Inflammatory macrophage (primary cell): ENCODE results near the gene PHEX.

Experiments used
- DNase-seq, 2 donors: peaks; one replicate each; pipeline ENCODE4 v3.0.0-alpha.2; 2020 to 2022

PHEX gene

DNA sequence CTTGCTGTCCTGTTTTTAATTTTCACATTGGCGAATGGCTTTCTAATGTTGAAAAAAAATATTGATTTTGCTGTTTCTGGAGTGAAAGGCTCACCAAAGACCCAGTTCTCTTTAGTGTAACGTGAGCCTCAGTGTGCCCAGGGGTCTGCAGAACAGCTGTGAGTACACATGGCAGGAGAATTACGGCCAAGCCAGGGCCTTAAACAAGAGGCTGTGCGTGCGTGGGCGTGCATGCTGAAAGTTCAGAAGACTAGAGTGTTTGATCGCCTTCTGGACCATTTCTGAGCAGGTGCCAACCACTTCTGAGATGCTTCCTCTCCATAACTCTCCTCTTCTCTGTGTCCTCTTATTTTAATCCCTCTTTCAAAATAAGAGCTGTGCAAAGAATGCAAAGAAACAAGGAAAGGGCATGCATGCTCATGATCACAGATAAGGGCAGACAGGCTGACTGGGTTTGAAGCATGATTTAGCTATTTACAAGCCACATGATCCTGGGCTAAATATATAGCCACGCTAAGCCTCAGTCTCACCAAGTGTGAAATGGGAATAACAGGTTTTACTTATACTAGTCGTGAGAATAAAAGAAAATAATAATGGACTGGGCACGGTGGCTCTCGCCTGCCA lies 9.9 kb downstream of the PHEX start:
- no peak for DNase-seq

DNA sequence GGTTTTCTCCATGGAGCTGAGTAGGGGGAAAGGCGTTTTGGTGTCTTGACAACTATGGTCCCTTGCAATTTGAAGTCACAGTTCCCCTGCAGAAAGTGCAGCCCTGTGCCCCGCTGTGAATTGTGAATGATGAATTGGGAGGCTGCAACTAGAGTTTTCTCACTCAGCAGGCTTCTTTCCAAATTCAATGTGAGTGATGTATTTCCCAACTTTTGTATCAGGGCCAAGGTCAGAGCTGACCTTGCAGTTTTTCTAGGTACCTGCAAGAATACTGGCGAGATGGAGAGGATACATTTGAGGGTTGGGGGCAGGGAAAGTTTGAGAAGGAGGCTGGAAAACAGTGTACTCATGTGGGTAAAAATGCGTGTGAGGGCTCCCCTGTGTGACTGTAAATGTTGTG lies 11.7 kb downstream of the PHEX start:
- no peak for DNase-seq

DNA sequence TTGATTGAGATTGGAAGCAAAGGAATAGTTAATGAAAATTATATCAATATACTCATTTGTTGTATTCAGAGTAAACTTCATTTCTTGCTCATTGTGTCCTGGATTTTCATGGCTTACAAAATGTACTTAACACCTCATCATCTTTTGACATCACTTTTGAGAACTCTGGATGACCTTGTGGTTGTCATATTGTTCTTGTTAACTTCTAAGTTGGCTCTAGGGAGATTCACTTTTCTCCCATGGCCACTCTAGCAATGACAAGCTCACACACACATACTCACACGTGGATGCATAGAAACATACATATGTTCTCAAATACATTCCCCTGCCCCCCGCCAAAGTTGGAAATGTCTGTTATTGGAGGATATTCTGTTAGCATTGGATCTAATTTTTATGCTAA lies 15.3 kb downstream of the PHEX start:
- DNase-seq, result no peak

DNA sequence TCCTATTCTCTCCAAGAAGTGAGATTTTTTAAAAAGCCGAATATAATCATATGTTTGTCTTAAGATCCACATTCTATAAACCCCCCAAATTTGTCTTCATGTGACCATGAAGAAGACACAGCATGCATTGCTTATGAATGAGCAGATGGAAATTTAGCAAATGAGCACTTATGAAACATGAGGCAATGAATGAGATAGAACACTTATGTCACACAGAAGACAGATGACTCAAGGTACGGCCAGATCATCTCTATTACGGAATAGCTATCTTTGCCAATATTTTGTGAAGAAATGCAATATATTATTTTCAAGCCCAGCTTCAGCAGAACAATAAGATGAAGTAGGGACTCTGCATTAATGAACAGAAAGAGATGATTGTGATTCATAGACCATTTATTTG lies 21.4 kb downstream of the PHEX start:
- DNase-seq, result peak; percentile 47 to 68

- peak; percentile 42 to 63 for DNase-seq
Measured at GRCh38 chrX:22056235-22056634, 24.1 kb downstream of the PHEX start.

DNA sequence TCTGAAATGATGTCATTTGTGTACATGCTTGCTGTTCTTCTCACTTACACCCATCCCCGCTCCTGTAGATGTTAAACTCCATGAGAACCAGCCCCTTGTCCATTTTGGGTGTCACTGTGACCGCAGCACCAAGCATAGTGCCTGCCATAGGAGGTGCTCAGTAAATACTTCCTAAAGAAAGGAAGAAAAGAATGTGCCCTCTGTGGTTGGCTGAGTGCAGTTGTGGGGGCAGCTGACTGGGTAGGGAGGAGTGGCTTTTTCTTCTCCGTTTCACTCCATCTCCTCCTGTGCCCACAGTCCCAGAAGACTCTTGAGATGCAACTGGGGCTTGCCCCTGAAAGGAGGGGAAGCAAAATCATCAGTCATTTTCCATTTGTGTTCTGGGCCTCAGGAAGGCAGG lies 25.5 kb downstream of the PHEX start:
- DNase-seq, result no peak

- no peak for DNase-seq
Measured at GRCh38 chrX:22059775-22060174, 27.6 kb downstream of the PHEX start.

DNA sequence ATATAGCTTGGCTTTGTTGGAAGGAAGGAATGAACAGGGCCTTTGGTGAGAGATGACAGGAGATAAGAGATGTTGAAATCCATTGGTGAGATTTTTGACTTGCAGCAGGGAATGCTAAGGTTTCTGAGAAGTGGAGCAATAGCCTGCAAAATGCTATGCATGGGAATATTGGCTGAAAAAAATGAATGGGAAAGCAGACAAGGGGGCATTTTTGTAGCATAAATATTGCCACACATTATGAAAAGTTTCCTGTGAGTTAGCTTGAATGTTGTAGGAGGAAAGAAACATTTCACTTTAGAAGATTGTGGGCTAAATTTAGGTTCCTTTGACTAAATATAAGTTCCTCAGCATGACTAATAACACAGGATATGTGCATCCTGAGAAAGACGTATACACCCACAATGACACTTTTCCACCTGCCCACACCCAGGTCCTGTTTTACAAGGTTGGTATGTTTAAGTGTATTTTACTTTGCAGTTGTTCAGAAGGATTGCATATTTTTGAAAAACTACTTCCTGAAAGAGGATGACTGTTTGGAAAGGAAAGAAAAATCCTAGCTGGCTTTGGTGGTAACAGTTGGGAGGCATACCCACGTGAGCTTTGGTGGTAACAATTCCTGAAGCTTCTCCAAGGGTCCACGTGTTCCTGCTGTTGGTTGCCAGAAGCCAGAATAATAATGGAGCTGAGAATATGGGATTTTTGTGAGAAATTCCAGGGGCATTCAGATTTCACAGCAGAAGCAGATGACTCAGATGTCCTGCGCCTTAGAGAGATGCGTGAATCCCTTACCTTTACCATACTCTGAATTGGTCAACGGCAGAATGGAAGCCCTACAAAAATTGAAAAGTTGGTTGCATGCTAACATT lies 28.5 kb downstream of the PHEX start:
- DNase-seq, result peak; percentile 26

GRCh38 chrX:22063284-22063683 lies 31.2 kb downstream of the PHEX start:
- peak; percentile 37 to 59 for DNase-seq

- DNase-seq, result no peak
Measured at GRCh38 chrX:22069586-22069985, 37.5 kb downstream of the PHEX start.

- no peak for DNase-seq
Measured at GRCh38 chrX:22073928-22074327, 41.8 kb downstream of the PHEX start.

DNA sequence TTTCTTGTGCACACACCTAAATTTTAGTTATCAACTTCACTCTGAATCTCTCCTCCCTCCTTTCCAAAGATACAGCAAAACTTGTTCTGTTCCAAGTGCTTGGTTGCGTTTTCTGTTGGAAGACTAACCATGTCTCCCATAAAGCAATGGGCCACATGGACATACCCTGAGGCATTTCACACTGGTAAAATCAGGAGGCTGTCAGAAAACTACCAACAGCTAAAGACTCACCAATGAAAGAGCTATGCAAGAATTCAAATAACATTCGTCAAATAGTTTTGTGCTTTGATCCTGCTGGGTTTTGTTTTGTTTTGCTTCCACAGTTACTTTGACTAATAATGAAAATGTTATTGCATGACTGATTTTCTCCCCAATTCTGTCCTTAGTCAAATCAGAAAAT lies 46.0 kb downstream of the PHEX start:
- no peak for DNase-seq

GRCh38 chrX:22081475-22082092 lies 49.5 kb downstream of the PHEX start:
- DNase-seq, result peak; percentile 40 to 55

GRCh38 chrX:22086003-22086402 lies 53.9 kb downstream of the PHEX start:
- DNase-seq, result no peak

- no peak for DNase-seq
Measured at GRCh38 chrX:22087011-22087557, 55.0 kb downstream of the PHEX start.

DNA sequence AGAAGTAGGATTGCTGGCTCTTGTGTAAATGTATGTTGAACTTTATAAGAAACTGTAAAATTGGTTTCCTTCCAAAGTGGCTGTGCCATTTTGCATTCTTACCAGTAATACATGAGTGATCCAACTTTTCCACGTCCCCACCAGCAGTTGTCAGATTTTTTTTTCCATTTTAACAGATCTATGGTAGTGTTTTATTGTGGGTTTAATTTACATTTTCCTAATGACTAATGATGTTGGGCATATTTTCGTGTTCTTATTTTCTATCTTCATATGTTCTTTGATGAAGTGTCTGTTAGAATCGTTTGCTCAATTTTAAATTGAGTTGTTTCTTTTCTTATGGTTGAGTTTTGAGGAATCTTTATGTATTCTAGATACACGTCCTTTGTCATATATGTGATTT lies 56.2 kb downstream of the PHEX start:
- DNase-seq, result no peak

DNA sequence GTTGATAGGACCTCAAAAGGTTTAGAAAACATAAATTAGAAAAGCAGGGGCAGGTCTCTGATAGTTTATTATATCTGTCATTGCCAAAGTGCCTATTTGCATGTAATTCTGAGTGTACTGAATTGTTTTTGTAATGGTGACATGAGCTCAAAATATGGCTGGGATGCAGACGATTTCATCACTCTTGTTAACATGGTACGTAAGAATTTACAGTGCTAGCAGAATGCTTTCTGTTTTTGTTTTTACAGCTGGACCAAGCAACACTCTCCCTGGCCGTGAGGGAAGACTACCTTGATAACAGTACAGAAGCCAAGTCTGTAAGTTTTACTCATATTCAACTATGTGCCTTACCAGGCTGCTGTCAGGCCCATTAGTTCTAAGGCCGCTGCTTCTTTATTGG lies 58.1 kb downstream of the PHEX start:
- DNase-seq, result no peak

GRCh38 chrX:22093550-22093949 lies 61.4 kb downstream of the PHEX start:
- DNase-seq, result no peak

GRCh38 chrX:22095286-22095685 lies 63.2 kb downstream of the PHEX start:
- DNase-seq, result no peak

- no peak for DNase-seq
Measured at GRCh38 chrX:22095856-22096255, 63.7 kb downstream of the PHEX start.

DNA sequence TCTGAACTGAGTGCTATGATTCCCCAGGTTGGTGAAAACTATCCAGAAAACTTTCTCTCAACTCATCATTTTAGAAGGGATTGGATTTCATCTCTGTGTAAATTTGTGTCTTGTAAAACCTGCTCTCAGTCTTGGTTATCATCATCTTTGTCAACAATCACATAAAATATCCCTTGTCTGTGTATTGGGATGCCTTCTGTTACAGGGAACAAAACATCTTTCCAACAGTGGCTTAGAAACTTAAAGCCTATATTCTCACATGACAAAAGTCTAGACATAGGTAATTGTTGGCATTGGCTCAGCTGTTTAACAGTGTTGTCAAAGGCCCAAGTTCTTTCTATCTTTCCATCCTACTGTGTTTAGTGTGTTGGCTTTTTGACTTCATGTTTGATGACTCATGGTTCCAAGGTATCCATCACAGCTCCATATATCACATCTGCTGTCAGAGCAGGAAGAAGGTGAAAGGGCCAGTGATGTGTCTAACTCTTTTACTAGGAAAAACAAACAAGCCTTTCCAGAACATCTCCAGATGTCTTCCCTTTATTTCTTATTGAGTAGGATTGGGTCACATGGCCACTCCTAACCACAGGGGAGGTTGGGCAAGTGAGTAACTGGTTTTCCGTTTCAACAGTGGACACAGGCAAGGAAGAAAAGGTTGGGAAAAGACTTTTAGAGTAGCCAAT lies 65.0 kb downstream of the PHEX start:
- DNase-seq, result no peak

DNA sequence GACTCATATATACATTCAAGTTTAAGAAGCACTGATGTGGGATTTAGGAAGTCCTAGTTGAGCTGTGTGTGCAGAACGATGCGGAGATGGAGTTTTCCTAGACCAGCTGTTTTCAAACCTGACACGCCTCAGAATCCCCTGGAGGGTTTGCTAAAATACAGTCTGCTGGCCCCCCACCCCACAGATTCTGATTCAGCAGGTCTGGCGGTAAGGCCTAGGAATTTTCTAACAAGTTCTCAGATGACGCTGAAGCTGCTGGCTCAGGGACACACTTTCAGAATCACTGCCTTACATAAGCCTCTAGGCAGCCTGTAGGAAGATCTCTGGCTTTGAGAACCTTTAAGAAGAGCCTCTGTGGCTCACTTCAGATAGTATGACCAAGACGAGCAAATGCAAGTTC lies 73.1 kb downstream of the PHEX start:
- no peak for DNase-seq

DNA sequence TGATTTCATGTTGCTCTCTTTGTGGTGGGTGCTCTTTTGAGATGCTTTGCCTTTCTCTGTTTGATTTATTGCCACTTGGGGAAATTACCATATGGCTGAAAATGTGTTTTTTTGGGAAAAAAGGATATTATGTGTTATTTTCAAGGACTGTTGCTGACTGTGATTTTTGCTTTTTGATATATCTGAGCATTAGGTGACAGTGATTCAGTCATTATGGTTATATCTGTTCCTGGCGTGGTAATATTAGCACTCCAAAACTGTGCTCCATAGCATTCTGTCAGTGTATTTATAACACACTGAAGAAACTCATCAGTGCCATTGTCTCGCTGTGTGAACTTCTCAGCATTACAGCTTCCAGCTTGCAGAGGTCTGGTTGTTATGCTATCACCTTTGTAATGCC lies 73.8 kb downstream of the PHEX start:
- no peak for DNase-seq
